ENCODE data around the gene ZFPM1.

GRCh38 chr16:88514526-88515232, 61.6 kb downstream of the ZFPM1 start:
- TF ChIP-seq CTCF (IDR thresholded peaks at IDR 0.05) = no peak
- no peak for TF ChIP-seq POLR2A (IDR thresholded peaks at IDR 0.05)
